HG03280 (cell line): Measurements from ENCODE around the gene ATF7.
"Not testable (repeated sequence)": the region's sequence is repeated elsewhere in the genome, so short reads cannot be mapped to it uniquely, and the experiment has no call there.

Experiments
- ATAC-seq: cut with Tn5 transposase; IDR thresholded peaks from one replicate; pipeline ENCODE4 v1.9.1; 2021; ENCODE audit warnings: mild to moderate bottlenecking, moderate library complexity; ENCODE audit not compliant: unreplicated experiment

The ATF7 gene

DNA sequence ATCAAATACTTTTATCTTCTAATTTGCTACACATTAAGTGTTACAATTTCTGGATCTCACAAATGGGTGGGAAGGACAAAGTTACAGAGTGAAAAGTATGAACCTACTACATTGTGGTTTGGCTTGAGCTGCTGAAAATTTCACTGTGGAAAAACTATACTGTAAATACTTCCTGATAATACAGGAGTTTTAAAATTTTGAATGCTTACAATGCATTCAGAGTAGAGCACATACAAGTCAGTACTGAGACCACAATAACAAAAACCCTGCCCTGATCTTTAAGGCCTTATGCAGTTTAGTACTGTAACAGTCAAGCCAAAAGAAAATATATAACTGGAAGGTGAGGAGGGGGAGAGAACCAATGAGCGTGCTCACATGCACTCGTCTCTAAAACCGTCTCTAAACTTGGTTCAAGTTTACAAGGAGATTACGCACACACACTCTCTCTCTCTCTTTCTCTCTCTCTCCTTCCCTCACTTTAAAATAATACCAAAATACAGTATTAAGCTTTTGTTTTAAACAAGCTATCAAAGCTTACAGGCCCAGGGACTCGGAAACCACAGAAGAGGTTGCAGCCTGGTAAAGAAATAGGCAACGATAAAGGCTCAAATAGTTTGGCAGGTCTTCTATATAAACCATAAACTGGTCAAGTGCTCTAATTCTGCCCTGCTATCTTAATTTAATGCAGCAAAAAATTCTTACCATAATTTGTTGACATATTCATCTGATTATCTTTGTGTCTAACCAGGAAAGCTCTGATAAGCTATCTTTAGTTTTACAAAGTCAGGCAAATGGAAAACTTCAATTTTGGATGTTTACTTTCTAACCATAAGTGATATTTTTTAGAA is 58.0 kb downstream of the ATF7 start:
- no peak for ATAC-seq

DNA sequence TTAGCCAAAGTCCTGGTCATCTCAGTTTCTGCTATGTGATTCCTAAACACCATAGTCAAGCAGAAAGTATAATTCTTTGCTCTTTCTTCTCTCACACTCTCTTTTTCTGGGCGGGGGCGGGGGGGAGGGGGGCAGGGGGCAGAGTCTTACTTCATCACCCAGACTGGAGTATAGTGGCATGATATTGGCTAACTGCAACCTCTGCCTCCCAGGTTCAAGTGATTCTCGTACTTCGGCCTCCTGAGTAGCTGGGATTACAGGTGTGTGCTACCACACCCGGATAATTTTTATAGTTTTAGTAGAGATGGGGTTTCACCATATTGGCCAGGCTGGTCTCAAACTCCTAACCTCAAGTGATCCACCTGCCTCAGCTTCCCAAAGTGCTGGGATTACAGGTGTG is 60.8 kb downstream of the ATF7 start:
- not testable (repeated sequence) for ATAC-seq

DNA sequence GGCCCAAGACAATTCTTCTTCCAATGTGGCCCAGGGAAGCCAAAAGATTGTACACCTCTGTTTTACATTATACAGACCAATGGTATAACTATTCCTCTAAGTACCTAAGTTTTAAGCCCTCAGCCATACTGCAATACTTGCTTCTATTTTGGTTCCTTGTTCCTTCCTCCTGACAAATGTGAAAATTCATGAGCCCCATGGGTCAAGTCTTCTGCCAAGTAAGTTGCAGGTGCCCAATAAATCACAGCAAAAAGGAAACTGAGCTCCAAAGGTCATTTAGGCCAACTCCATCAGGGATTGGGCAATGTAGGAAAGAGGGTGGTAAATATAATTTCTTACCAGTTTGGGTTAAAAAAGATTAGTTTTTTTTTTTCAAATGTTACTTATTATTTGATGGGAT is 61.2 kb downstream of the ATF7 start:
- no peak for ATAC-seq

DNA sequence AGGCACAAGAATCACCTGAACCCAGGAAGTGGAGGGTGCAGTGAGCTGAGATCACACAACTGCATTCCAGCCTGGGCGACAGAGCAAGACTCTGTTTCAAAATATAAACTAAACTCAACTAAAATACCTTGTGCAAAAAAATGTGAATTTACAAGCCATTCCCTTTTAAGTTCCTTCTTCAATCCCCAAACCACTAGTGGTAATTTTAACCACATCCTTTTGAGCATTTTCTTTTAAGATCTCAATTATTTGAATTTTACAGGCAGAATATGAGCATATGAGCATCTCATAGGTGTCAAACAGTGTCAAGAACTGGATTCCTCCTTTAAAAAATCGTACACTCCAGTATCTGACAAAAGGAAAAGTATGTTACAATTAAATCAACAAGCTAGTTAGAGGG is 61.9 kb downstream of the ATF7 start:
- no peak for ATAC-seq

GRCh38 chr12:53563452-53564028 is 62.6 kb downstream of the ATF7 start:
- ATAC-seq = no peak

GRCh38 chr12:53561590-53561953 is 64.6 kb downstream of the ATF7 start:
- ATAC-seq = no peak

- no peak for ATAC-seq
Observed at GRCh38 chr12:53560912-53561589, 65.1 kb downstream of the ATF7 start.

DNA sequence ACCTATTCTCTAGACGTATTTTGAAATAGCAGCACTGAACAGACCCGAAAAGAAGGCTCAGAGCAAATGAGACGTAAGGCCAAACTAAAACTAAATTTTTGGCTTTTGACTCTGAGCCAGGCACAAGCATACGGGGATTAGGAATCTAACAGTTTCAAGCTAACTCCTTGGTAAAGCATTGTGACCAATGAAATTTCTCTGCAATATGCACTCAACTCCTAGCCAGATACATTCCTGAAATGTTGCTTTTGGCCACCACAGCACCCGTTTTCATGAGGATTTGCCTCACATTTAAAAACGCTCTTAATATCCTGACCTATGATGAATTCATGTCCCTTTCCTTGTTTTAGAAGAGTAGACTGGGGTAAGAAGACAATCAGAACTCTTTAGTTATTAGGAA is 65.8 kb downstream of the ATF7 start:
- ATAC-seq = no peak

DNA sequence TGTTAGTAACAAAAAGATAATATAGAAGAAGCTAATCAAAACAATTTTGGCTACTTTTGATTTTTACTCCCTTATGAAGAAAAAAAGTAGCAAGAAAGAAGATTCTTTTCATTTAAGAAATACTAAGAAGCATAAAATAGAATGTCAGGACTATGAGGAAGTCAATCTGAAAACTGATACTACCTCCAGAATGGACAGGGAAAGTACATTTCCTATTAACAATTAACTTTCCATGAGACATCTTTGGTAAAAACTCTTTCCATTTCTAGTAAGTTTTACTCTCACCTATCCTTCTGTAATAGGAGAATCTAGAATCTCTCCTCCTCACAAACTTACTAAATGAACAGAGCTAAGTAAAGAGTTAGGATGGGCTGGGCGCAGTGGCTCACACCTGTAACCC is 67.6 kb downstream of the ATF7 start:
- ATAC-seq = no peak

DNA sequence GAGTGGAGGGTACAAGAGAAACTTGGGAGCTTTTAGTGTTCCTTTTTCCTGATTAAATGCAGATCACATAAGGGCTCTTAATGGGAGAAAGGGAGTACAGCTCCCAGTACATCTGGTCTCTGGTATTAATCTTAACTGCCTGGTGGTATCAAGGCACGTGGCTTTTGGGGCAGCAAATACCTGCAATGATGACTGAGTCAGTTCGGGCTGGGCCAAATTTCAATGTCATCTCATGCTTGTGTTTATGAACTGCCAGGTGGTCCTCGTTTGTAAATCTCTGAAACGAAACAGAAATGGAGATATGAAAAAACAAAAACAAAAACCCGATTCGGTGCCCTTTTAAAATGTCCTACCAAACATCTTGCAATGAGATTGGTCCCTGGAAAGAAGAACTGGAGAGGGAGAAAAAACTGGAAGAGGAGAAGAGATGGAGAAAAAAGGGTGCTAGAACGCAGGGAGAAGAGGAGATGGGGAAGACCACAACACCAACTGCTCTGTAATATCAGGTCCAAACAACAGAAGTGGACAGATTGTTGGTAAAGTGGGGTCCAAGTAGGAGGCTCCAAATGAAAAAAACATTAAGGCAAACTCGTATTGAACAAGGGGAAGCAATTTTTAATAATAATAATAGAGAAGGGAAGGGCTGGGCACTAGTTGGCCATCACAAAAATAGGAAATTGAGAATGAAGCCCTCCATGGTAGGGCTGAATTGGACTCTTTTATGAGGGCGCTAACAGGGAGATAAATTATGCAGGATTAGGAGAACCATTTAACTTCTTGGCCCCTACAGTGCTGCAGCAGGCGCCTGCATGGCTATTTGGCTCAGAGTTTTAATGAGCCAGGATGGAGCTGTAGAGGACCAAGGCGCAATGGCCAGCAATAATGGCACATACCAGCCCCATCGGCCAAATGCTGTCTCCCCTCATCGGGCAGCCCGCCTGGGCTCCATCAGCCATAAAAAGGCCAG is 73.5 kb downstream of the ATF7 start:
- ATAC-seq = no peak

DNA sequence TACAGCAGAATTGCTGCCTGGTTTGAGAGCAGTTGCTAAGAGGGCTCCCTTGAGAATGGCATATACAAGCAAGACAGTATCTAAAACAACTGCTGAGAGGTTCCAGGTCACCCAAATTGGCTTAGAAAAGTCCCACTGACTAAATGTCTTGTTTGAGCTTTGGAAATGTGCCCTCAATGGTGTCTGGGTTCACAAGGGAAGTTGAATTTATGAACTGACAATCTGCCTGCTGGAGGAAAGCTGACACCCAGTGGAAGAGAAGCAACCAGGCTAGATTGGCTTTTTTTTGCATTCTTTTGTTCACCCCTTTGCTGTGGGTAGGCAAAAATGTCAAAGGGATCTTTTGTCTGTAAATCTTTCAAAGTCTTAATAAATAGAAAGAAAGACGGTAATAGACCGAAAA is 74.3 kb downstream of the ATF7 start:
- no peak for ATAC-seq

- no peak for ATAC-seq
Observed at GRCh38 chr12:53550595-53550994, 75.6 kb downstream of the ATF7 start.

DNA sequence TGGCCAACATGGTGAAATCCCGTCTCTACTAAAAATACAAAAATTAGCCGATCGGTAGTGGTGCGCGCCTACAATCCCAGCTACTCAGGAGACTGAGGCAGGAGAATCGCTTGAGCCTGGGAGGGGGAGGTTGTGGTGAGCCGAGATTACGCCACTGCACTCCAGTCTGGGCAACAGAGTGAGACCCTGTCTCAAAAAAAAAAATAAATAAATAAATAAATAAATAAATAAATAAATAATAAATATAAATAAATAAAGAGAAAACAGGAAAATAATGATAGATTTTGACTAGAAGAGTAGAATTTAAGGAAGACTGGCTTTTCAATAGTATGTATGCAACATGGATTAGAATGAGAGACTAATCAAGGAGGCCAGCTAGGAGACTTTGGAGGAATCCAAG is 76.1 kb downstream of the ATF7 start:
- ATAC-seq = not testable (repeated sequence)

DNA sequence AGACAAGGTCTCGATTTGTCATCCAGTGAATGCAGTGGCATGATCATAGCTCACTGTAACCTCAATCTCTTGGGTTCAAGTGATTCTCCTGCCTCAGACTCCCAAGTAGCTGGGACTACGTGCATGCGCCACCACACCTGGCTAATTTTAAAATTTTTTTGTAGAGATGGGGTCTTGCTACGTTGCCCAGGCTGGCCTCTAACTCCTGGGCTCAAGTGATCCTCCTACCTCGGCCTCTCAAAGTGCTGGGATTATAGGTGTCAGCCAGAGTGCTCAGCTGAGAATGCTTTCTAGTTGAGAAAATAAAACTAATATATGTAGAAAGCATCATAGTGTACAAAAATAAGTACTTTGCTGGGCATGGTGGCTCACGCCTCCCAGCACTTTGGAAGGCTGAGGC is 77.8 kb downstream of the ATF7 start:
- not testable (repeated sequence) for ATAC-seq

DNA sequence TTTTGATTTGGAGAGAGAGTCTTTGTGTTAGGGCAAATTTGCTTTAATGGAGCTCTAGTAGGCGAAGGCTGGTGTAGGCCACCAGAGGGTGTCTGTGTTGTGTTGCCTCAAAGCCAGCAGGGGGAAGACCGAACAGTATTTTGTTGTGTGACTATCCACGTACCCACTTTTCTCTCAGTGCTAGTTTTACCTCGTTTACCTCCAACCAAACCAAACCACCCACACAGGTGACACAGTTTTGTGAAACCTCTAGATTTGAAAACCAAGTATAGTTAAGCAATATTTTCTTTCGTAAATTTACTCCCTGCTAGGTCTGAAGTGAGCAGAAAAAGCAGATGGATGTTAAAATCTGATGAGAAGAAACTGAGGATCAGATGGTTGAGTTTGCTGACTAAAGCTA is 82.6 kb downstream of the ATF7 start:
- peak; percentile 88 for ATAC-seq

- ATAC-seq = no peak
Observed at GRCh38 chr12:53539526-53539925, 86.7 kb downstream of the ATF7 start.

- ATAC-seq = no peak
Observed at GRCh38 chr12:53538209-53538689, 87.9 kb downstream of the ATF7 start.

- no peak for ATAC-seq
Observed at GRCh38 chr12:53536962-53537361, 89.2 kb downstream of the ATF7 start.

GRCh38 chr12:53533471-53533870 is 92.7 kb downstream of the ATF7 start:
- no peak for ATAC-seq

GRCh38 chr12:53532524-53533445 is 93.4 kb downstream of the ATF7 start:
- no peak for ATAC-seq
